Endothelial cell of umbilical vein (primary cell): Measurements from ENCODE around the gene FHIT.

Experiments
- FOS ChIP-seq: IDR thresholded peaks from 2 replicates; pipeline ENCODE4 v1.6.1; 2011; ENCODE audit warnings: mild to moderate bottlenecking, low read length, moderate library complexity, borderline replicate concordance; ENCODE audit not compliant: insufficient read depth
- POLR2A ChIP-seq: IDR thresholded peaks from 2 replicates; pipeline ENCODE4 v1.6.1; 2012; ENCODE audit warnings: low read depth, mild to moderate bottlenecking, control low read depth, low read length
- POLR2AphosphoS5 ChIP-seq: IDR thresholded peaks from 2 replicates; pipeline ENCODE4 v1.6.1; 2012; ENCODE audit warnings: low read depth, mild to moderate bottlenecking, control low read depth, low read length, moderate library complexity; ENCODE audit not compliant: insufficient read depth
- TF ChIP-seq, protein P1 (sequence below), 2 donors: IDR thresholded peaks; 1 replicate in 1 of 2; 2 replicates in 1 of 2; pipeline ENCODE4 v1.5.1; 2011; ENCODE audit warnings: low read length in 2 of 2, mild to moderate bottlenecking in 2 of 2, moderate library complexity in 2 of 2, control low read depth in 1 of 2, inconsistent platforms in 1 of 2, low read depth in 1 of 2; ENCODE audit not compliant: insufficient read depth in 1 of 2; ENCODE audit errors: extremely low read depth in 1 of 2

DNA sequence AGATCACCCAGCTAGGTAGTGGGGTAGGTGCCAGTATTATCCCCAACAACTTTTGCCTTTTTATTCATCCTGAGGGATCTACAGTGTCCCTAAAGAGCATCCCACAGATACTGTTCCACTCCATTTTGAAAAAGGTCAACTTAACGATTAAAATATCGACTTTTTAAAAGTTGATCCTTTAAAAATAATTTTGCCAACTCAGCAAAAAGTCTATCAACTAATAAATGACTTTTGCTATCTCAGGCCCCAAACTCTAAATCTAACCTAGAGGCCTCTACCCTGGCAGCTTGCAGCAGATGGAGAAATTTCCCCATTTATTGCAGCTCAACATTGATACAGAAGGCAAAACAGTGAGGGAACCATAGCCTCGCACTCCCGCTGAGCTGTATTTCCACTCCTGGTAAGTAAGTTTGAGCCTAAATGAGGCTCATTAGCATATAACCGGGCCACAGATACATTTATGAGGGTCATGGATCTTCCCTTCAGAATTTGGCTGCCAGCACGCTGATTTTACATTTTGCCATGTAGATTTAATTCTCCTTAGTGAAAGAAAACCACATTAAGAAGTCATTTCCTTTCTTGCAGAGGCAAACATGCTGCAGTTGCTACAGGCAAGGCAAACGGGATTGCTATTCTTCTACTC lies 1497.3 kb downstream of the FHIT start:
- no peak for TF ChIP-seq FOS
- TF ChIP-seq POLR2AphosphoS5 = no peak
- TF ChIP-seq, protein P1, sequence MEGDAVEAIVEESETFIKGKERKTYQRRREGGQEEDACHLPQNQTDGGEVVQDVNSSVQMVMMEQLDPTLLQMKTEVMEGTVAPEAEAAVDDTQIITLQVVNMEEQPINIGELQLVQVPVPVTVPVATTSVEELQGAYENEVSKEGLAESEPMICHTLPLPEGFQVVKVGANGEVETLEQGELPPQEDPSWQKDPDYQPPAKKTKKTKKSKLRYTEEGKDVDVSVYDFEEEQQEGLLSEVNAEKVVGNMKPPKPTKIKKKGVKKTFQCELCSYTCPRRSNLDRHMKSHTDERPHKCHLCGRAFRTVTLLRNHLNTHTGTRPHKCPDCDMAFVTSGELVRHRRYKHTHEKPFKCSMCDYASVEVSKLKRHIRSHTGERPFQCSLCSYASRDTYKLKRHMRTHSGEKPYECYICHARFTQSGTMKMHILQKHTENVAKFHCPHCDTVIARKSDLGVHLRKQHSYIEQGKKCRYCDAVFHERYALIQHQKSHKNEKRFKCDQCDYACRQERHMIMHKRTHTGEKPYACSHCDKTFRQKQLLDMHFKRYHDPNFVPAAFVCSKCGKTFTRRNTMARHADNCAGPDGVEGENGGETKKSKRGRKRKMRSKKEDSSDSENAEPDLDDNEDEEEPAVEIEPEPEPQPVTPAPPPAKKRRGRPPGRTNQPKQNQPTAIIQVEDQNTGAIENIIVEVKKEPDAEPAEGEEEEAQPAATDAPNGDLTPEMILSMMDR (IDR thresholded peaks at IDR 0.05; ENCODE audit: extremely low read depth in 1 of 2, insufficient read depth in 1 of 2, low read depth in 1 of 2, low read length in 2 of 2) = no peak
- no peak for TF ChIP-seq POLR2A
